ENCODE data around the gene DDX1. TPM values are rescaled to one million over a fixed set of nuclear protein-coding genes. Genes with fewer than 3 reads are reported as not detected.

Gene DDX1
- total RNA-seq, 1 donor from 2014 or later = 89.9 TPM

GRCh38 chr2:15673919-15674636, 82.4 kb downstream of the DDX1 start:
- no peak for DNase-seq (ENCODE audit: low spot score)
- Mint-ChIP-seq H3K36me3 (ENCODE audit: low read depth) (peaks cover 1% of the 10 kb centered on the region), H3K27me3 (ENCODE audit: low read depth) (peaks cover 10% of the 10 kb centered on the region), H3K4me1 (ENCODE audit: low read depth) (peaks cover 19% of the 10 kb centered on the region), H3K4me3 (ENCODE audit: unreplicated experiment) (no peak overlapping the region), H3K9me3 (ENCODE audit: low read depth) (no peaks in the 10 kb centered on the region), H3K27ac (ENCODE audit: unreplicated experiment) (no peak overlapping the region)
- TF ChIP-seq CTCF (IDR thresholded peaks at IDR 0.05) = no peak

- peaks cover 2% of the 10 kb centered on the region for H3K9me3 Mint-ChIP-seq (ENCODE audit: low read depth)
- no peak for TF ChIP-seq CTCF (IDR thresholded peaks at IDR 0.05)
- no peak for DNase-seq (ENCODE audit: low spot score)
- peaks cover 15% of the 10 kb centered on the region for H3K4me1 Mint-ChIP-seq (ENCODE audit: low read depth)
- peaks cover 10% of the 10 kb centered on the region for H3K27me3 Mint-ChIP-seq (ENCODE audit: low read depth)
- peaks cover 1% of the 10 kb centered on the region for H3K36me3 Mint-ChIP-seq (ENCODE audit: low read depth)
- H3K27ac Mint-ChIP-seq (ENCODE audit: unreplicated experiment) = no peak overlapping the region
- no peak overlapping the region for H3K4me3 Mint-ChIP-seq (ENCODE audit: unreplicated experiment)
Measured at GRCh38 chr2:15674637-15675455, 83.2 kb downstream of the DDX1 start.

- TF ChIP-seq CTCF (IDR thresholded peaks at IDR 0.05) = no peak
- Mint-ChIP-seq H3K27me3 (ENCODE audit: low read depth) (peaks cover 10% of the 10 kb centered on the region), H3K9me3 (ENCODE audit: low read depth) (peaks cover 2% of the 10 kb centered on the region), H3K4me1 (ENCODE audit: low read depth) (peaks cover 15% of the 10 kb centered on the region), H3K36me3 (ENCODE audit: low read depth) (peaks cover 1% of the 10 kb centered on the region), H3K27ac (ENCODE audit: unreplicated experiment) (no peak overlapping the region), H3K4me3 (ENCODE audit: unreplicated experiment) (no peak overlapping the region)
- no peak for DNase-seq (ENCODE audit: low spot score)
Measured at GRCh38 chr2:15675456-15676195, 84.0 kb downstream of the DDX1 start.

GRCh38 chr2:15677141-15677843, 85.6 kb downstream of the DDX1 start:
- DNase-seq (ENCODE audit: low spot score) = no peak
- peaks cover 2% of the 10 kb centered on the region for H3K9me3 Mint-ChIP-seq (ENCODE audit: low read depth)
- peaks cover 15% of the 10 kb centered on the region for H3K4me1 Mint-ChIP-seq (ENCODE audit: low read depth)
- H3K27me3 Mint-ChIP-seq (ENCODE audit: low read depth) = peaks cover 10% of the 10 kb centered on the region
- no peak overlapping the region for H3K4me3 Mint-ChIP-seq (ENCODE audit: unreplicated experiment)
- no peak overlapping the region for H3K27ac Mint-ChIP-seq (ENCODE audit: unreplicated experiment)
- no peak for TF ChIP-seq CTCF (IDR thresholded peaks at IDR 0.05)
- peaks cover 1% of the 10 kb centered on the region for H3K36me3 Mint-ChIP-seq (ENCODE audit: low read depth)

Measured in chondrocyte (in vitro differentiated cells).